Esophagus squamous epithelium (tissue), 5 donors: Measurements from ENCODE around the gene SUN3. TPM values are rescaled to one million over a fixed set of nuclear protein-coding genes. Genes with fewer than 3 reads are reported as not detected.

ENCODE experiments used
- DNase-seq: peaks from one replicate; lab custom pipeline; 2025; lab: John Stamatoyannopoulos, UW
- H3K27ac ChIP-seq, 4 donors: fragments of 200-600 bp; sonication (generic); one replicate each; pipeline ENCODE4 v1.5.1; 2016 to 2019; ENCODE audit warnings: mild to moderate bottlenecking in 1 of 4
- H3K27me3 ChIP-seq, 4 donors: fragments of 200-600 bp; sonication (generic); 1 replicate in 3 of 4; 2 replicates in 1 of 4; pipeline versions ENCODE4 v1.5.1 to v1.6.0; 2017 to 2021; ENCODE audit warnings: antibody characterized with exemption in 1 of 4
- H3K36me3 ChIP-seq, 3 donors: fragments of 200-600 bp; sonication (generic); one replicate each; pipeline ENCODE4 v1.5.1; 2016 to 2019
- H3K4me1 ChIP-seq, 3 donors: fragments of 200-600 bp; sonication (generic); one replicate each; pipeline ENCODE4 v1.5.1; 2017 to 2019
- H3K4me3 ChIP-seq, 4 donors: fragments of 200-600 bp; sonication (generic); 1 replicate in 3 of 4; 2 replicates in 1 of 4; pipeline ENCODE4 v1.5.1; 2016 to 2019; ENCODE audit warnings: mild to moderate bottlenecking in 2 of 4, moderate library complexity in 1 of 4
- H3K9me3 ChIP-seq, 3 donors: fragments of 200-600 bp; sonication (generic); one replicate each; pipeline ENCODE4 v1.5.1; 2016 to 2019
- CTCF ChIP-seq, 6 experiments: fragments of 450-650 bp in 4 of 6; fragments of 200-600 bp in 2 of 6; sonication (generic) in 2 of 6; IDR thresholded peaks; one replicate each; pipeline ENCODE4 v1.5.1; 2016 to 2019; ENCODE audit warnings: antibody characterized with exemption in 6 of 6, mild to moderate bottlenecking in 4 of 6, moderate library complexity in 4 of 6
- POLR2A ChIP-seq, 4 donors: fragments of 450-650 bp; IDR thresholded peaks; one replicate each; pipeline ENCODE4 v1.6.1; 2017; ENCODE audit warnings: antibody characterized with exemption in 4 of 4, mild to moderate bottlenecking in 4 of 4, moderate library complexity in 3 of 4
- WGBS, 2 donors: methylation state at CpG; one replicate each; pipeline ENCODE4 v1.1.5; 2018; 5-methylcytosine and 5-hydroxymethylcytosine counted together
- intact Hi-C: fragments of 100-400 bp; cut with DNase I; formaldehyde crosslinking; loops from one replicate; pipeline ENCODE4 v1.15.0; 2022
- total RNA-seq, 4 donors: library from RNA; depleted of rRNA; stranded (reverse); fragments of >200 nt; gene quantifications; one replicate each; pipeline ENCODE4 v1.1.0, GENCODE V29; 2016
- donor health status: DM: yes; HTN: yes; CAD: no.

Gene SUN3
- total RNA-seq, 4 donors from 2014 or later: not detected

GRCh38 chr7:47973739-47974138, 55.2 kb downstream of the SUN3 start:
- DNase-seq: no peak
- peaks cover 4 to 36% (median 18%) of the 10 kb centered on the region in 3 donors for H3K4me1 ChIP-seq
- 59 to 75% methylated on average over 1 of the region's 1 CpG for WGBS, 2 donors
- H3K4me3 ChIP-seq: no peak overlapping the region
- H3K36me3 ChIP-seq: peaks cover 9 to 81% (median 35%) of the 10 kb centered on the region in 3 donors
- H3K27ac ChIP-seq: no peak overlapping the region
- no peak for TF ChIP-seq CTCF (IDR thresholded peaks at IDR 0.05)
- TF ChIP-seq POLR2A (IDR thresholded peaks at IDR 0.05): no peak
- intact Hi-C loops: no loop called here
- H3K27me3 ChIP-seq: no peaks in the 10 kb centered on the region
- no peaks in the 10 kb centered on the region for H3K9me3 ChIP-seq

- H3K36me3 ChIP-seq: peaks cover 24 to 84% (median 48%) of the 10 kb centered on the region in 3 donors
- peaks cover 4 to 18% (median 10%) of the 10 kb centered on the region in 3 donors for H3K4me1 ChIP-seq
- H3K9me3 ChIP-seq: no peaks in the 10 kb centered on the region
- TF ChIP-seq POLR2A (IDR thresholded peaks at IDR 0.05) (no peak), CTCF (IDR thresholded peaks at IDR 0.05) (no peak)
- no peak overlapping the region for H3K4me3 ChIP-seq
- DNase-seq: no peak
- 33 to 52% methylated on average over 1 of the region's 1 CpG for WGBS, 2 donors
- peak overlapping the region; percentile 46 to 67 (median 61) for H3K27ac ChIP-seq
- intact Hi-C loops: no loop called here
- H3K27me3 ChIP-seq: no peaks in the 10 kb centered on the region
Observed at GRCh38 chr7:47970761-47971160, 58.1 kb downstream of the SUN3 start.

- TF ChIP-seq CTCF (IDR thresholded peaks at IDR 0.05) (peak; percentile 67 to 83 (median 73)), POLR2A (IDR thresholded peaks at IDR 0.05) (no peak)
- H3K27ac ChIP-seq: peak overlapping the region; percentile 6 to 68 (median 50)
- peaks cover 4 to 18% (median 10%) of the 10 kb centered on the region in 3 donors for H3K4me1 ChIP-seq
- no peak overlapping the region for H3K4me3 ChIP-seq
- 52 to 60% methylated on average over 5 of the region's 5 CpGs for WGBS, 2 donors
- no peaks in the 10 kb centered on the region for H3K27me3 ChIP-seq
- peaks cover 21 to 84% (median 56%) of the 10 kb centered on the region in 3 donors for H3K36me3 ChIP-seq
- intact Hi-C loops: no loop called here
- DNase-seq: no peak
- no peaks in the 10 kb centered on the region for H3K9me3 ChIP-seq
Observed at GRCh38 chr7:47968847-47969774, 59.8 kb downstream of the SUN3 start.

- DNase-seq: no peak
- no peaks in the 10 kb centered on the region for H3K9me3 ChIP-seq
- intact Hi-C loops: no loop called here
- H3K27me3 ChIP-seq: no peaks in the 10 kb centered on the region
- WGBS, 2 donors: 88 to 93% methylated on average over 2 of the region's 2 CpGs
- no peak overlapping the region for H3K4me3 ChIP-seq
- H3K27ac ChIP-seq: no peak overlapping the region
- H3K4me1 ChIP-seq: peaks cover 4 to 18% (median 10%) of the 10 kb centered on the region in 3 donors
- no peak for TF ChIP-seq CTCF (IDR thresholded peaks at IDR 0.05)
- no peak for TF ChIP-seq POLR2A (IDR thresholded peaks at IDR 0.05)
- H3K36me3 ChIP-seq: peaks cover 21 to 84% (median 52%) of the 10 kb centered on the region in 3 donors
Observed at GRCh38 chr7:47967708-47968107, 61.2 kb downstream of the SUN3 start.

- 92% methylated on average over 3 to 5 of the region's 5 CpGs for WGBS, 2 donors
- Histone ChIP-seq H3K9me3 (no peaks in the 10 kb centered on the region), H3K4me3 (no peak overlapping the region), H3K36me3 (peaks cover 21 to 84% (median 49%) of the 10 kb centered on the region in 3 donors), H3K27me3 (no peaks in the 10 kb centered on the region), H3K27ac (no peak overlapping the region), H3K4me1 (peaks cover 4 to 18% (median 10%) of the 10 kb centered on the region in 3 donors)
- no peak for TF ChIP-seq POLR2A (IDR thresholded peaks at IDR 0.05)
- TF ChIP-seq CTCF (IDR thresholded peaks at IDR 0.05): no peak
- DNase-seq: no peak
- intact Hi-C loops: no loop called here
Observed at GRCh38 chr7:47967123-47967522, 61.8 kb downstream of the SUN3 start.
